GM18526 (cell line): Measurements from ENCODE around the gene OBSCN.

Source experiments
- POLR2A ChIP-seq: IDR thresholded peaks from 3 replicates; pipeline ENCODE4 v1.6.1; 2011; ENCODE audit not compliant: insufficient read length; ENCODE audit errors: extremely low read depth

The OBSCN gene

GRCh38 chr1:228288536-228289238 lies 80.8 kb downstream of the OBSCN start:
- TF ChIP-seq POLR2A = no peak

DNA sequence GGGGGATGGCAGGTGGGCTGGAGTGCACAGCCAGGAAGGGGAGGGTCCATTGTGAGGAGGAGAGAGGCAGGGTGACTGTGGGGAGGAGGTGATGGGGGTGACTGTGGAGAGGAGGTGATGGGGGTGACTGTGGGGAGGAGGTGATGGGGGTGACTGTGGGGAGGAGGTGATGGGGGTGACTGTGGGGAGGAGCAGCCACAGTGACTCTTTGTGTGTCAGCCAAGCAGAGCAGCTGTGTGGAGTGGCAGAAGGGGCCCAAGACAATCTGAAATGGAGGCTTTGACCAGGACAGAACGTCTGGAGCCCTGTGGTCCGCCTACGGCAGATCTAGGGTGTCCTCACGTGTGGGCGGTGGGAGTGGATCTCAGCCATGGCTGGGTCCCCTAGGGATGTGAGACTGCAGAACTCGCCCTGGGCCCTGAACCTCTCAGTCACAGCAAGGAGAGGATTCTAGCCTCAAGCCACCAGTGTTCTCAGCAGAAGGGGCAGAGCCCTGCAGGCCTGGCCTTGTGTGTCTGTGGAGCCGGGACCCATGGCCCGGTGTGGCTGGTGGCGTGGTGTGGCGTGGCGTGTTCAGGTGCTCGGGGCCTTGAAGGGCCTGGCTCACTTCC lies 81.5 kb downstream of the OBSCN start:
- TF ChIP-seq POLR2A = no peak

- no peak for TF ChIP-seq POLR2A
Observed at GRCh38 chr1:228289996-228290881, 82.4 kb downstream of the OBSCN start.

DNA sequence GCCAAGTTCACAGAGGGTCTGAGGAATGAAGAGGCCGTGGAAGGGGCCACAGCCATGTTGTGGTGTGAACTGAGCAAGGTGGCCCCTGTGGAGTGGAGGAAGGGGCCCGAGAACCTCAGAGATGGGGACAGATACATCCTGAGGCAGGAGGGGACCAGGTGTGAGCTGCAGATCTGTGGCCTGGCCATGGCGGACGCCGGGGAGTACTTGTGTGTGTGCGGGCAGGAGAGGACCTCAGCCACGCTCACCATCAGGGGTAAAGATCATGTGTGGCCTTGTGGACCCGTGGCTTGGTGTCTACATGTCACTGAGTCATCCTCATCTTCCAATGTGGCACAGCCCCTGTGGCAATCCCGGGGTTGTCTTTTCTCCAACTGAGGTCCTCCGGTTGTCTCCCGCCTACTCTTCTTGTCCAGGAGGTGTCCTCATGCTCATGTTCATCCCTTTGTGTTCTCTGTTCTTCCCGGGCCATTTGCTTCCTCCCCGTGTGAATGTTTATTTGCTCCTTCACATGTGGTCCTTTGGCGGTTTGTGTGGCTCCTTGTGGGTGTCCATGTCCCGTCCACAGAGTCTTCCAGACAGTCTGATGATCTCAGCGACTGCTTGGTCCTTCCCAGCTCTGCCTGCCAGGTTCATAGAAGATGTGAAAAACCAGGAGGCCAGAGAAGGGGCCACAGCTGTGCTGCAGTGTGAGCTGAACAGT lies 84.2 kb downstream of the OBSCN start:
- no peak for TF ChIP-seq POLR2A

DNA sequence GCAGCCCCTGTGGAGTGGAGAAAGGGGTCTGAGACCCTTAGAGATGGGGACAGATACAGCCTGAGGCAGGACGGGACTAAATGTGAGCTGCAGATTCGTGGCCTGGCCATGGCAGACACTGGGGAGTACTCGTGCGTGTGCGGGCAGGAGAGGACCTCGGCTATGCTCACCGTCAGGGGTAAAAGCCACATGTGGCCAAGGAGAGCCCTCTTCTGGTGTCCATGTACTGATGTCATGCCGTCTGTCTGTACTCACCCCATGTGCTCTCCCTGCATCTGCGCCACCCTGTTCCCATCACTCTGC lies 84.7 kb downstream of the OBSCN start:
- TF ChIP-seq POLR2A = no peak

GRCh38 chr1:228293393-228293792 lies 85.5 kb downstream of the OBSCN start:
- TF ChIP-seq POLR2A = no peak

GRCh38 chr1:228293816-228294500 lies 86.1 kb downstream of the OBSCN start:
- no peak for TF ChIP-seq POLR2A

GRCh38 chr1:228294717-228295116 lies 86.9 kb downstream of the OBSCN start:
- no peak for TF ChIP-seq POLR2A

GRCh38 chr1:228295201-228295600 lies 87.4 kb downstream of the OBSCN start:
- no peak for TF ChIP-seq POLR2A

GRCh38 chr1:228295981-228296380 lies 88.1 kb downstream of the OBSCN start:
- TF ChIP-seq POLR2A = no peak

DNA sequence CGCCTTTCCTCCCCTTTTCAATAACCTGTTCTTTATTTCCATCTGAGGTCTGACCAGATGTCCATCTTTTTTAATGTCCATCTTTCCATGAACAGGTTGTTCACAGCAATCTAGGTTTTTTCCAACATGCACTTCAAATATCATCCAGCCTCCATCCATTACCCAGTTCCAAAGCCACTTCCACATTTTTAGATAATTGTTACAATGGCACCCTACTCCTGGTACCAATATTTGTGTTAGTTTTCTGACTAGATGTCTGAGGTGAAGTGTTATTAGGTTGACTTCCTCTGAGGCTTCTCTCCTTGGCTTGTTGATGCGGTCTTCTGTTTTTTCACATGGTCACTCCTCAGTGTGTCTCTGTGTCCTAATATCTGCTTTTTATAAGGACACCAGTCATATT lies 89.4 kb downstream of the OBSCN start:
- TF ChIP-seq POLR2A = no peak

- TF ChIP-seq POLR2A = no peak
Observed at GRCh38 chr1:228297822-228298221, 90.0 kb downstream of the OBSCN start.

DNA sequence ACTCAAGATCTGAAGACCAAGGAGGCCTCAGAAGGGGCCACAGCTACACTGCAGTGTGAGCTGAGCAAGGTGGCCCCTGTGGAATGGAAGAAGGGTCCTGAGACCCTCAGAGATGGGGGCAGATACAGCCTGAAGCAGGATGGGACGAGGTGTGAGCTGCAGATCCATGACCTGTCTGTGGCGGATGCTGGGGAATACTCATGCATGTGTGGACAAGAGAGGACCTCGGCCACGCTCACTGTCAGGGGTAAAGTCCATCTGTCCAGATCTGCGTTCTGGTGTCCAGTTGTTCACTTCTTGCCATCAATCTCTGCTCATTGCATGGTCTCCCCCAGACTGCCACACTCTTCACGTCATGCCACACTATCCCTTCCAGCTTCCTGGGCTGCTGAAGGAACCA lies 90.6 kb downstream of the OBSCN start:
- no peak for TF ChIP-seq POLR2A

- no peak for TF ChIP-seq POLR2A
Observed at GRCh38 chr1:228299211-228299610, 91.4 kb downstream of the OBSCN start.

GRCh38 chr1:228299901-228300300 lies 92.1 kb downstream of the OBSCN start:
- TF ChIP-seq POLR2A = no peak

GRCh38 chr1:228302086-228302485 lies 94.2 kb downstream of the OBSCN start:
- TF ChIP-seq POLR2A = no peak

GRCh38 chr1:228303596-228303995 lies 95.8 kb downstream of the OBSCN start:
- no peak for TF ChIP-seq POLR2A
